ENCODE results near the gene PPP6R3. TPM values are rescaled to one million over a fixed set of nuclear protein-coding genes. Genes with fewer than 3 reads are reported as not detected.
A peak's percentile ranks its signal among the peaks of the same experiment; 100 is the strongest.

PPP6R3 gene
- polyA plus RNA-seq, 1 of the 3 experiments (the other 2 are of a cell fraction): 28.1 TPM

- DNase-seq: peak; percentile 21
- Histone ChIP-seq H3K9me2 (no peaks in the 10 kb centered on the region), H4K20me1 (ENCODE audit: insufficient read depth) (peaks cover 64% of the 10 kb centered on the region), H3K27ac (ENCODE audit: low read depth in 2 of 2, low read length in 1 of 2) (peak overlapping the region in 1 of 2 experiments; percentile 89; a peak in 2 of 4 replicates), H3K27me3 (ENCODE audit: insufficient read depth) (no peaks in the 10 kb centered on the region), H3K4me1 (ENCODE audit: control insufficient read depth in 1 of 2, insufficient read depth in 2 of 2, low read depth in 1 of 2, low read length in 1 of 2) (peaks cover 14 to 34% of the 10 kb centered on the region in 2 experiments; a peak in 3 of 4 replicates), H3K4me2 (no peak overlapping the region), H3F3A (replicated peaks; ENCODE audit: insufficient read depth) (peaks cover 22% of the 10 kb centered on the region), H3K36me3 (replicated peaks in 1 of 2; ENCODE audit: control insufficient read depth in 1 of 2, insufficient read depth in 2 of 2, low read length in 1 of 2) (peaks cover 70 to 75% of the 10 kb centered on the region in 2 experiments), H2AFZ (ENCODE audit: low read depth) (no peak overlapping the region), H3K79me2 (ENCODE audit: insufficient read depth) (peaks cover 98% of the 10 kb centered on the region), H3K9me3 (no peaks in the 10 kb centered on the region), H3K4me3 (ENCODE audit: low read depth in 2 of 2, low read length in 1 of 2) (no peak overlapping the region), H3K9ac (no peak overlapping the region)
- ChIA-PET CTCF (interaction anchor here (1.9 to 2.2 kb wide), 2 partner anchors 10 to 365 kb away, joined by 6 to 13 read pairs; no protein-coding TSS in a partner anchor), POLR2A (interaction anchor here (1.6 kb wide), 1 partner anchor 10 kb away, joined by 6 read pairs; no protein-coding TSS in a partner anchor)
- 93% methylated on average over 2 of the region's 2 CpGs for WGBS (ENCODE audit: low lambda C conversion rate)
- TF ChIP-seq YY1 (IDR thresholded peaks at IDR 0.05; ENCODE audit: low read depth) (no peak), PBX3 (IDR thresholded peaks at IDR 0.05) (0 out of 2 replicates have a peak, but pooled peaks have one; percentile 10), NFIC (IDR thresholded peaks at IDR 0.05; ENCODE audit: borderline replicate concordance) (no peak), EP300 (IDR thresholded peaks at IDR 0.05; ENCODE audit: borderline replicate concordance in 1 of 2, low read depth in 1 of 2, low read length in 1 of 2) (no peak), TCF12 (IDR thresholded peaks at IDR 0.05) (peak; percentile 44; the same call in 1 of the 2 replicates), RXRA (IDR thresholded peaks at IDR 0.05; ENCODE audit: borderline replicate concordance, low read depth) (no peak), NRF1 (IDR thresholded peaks at IDR 0.05; ENCODE audit: low read depth, low read length) (no peak), MXI1 (IDR thresholded peaks at IDR 0.05; ENCODE audit: low read depth, low read length) (peak; percentile 62; the same call in 1 of the 2 replicates), ELF1 (IDR thresholded peaks at IDR 0.05) (no peak), USF2 (IDR thresholded peaks at IDR 0.05; ENCODE audit: borderline replicate concordance, low read depth, low read length) (no peak), EZH2phosphoT487 (IDR thresholded peaks at IDR 0.05; ENCODE audit: borderline replicate concordance, low read depth) (no peak), RFX5 (IDR thresholded peaks at IDR 0.05; ENCODE audit: low read length) (no peak)
Measured at GRCh38 chr11:68524681-68525080, 64.1 kb downstream of the PPP6R3 start.

- DNase-seq: no peak
- Histone ChIP-seq H2AFZ (ENCODE audit: low read depth) (no peak overlapping the region), H4K20me1 (ENCODE audit: insufficient read depth) (peaks cover 67% of the 10 kb centered on the region), H3K9ac (no peak overlapping the region), H3K79me2 (ENCODE audit: insufficient read depth) (peaks cover 98% of the 10 kb centered on the region), H3F3A (replicated peaks; ENCODE audit: insufficient read depth) (peaks cover 22% of the 10 kb centered on the region), H3K9me3 (no peaks in the 10 kb centered on the region), H3K4me1 (ENCODE audit: control insufficient read depth in 1 of 2, insufficient read depth in 2 of 2, low read depth in 1 of 2, low read length in 1 of 2) (peaks cover 14 to 36% of the 10 kb centered on the region in 2 experiments; a peak in 3 of 4 replicates), H3K4me2 (no peak overlapping the region), H3K27me3 (ENCODE audit: insufficient read depth) (no peaks in the 10 kb centered on the region), H3K27ac (ENCODE audit: low read depth in 2 of 2, low read length in 1 of 2) (peak overlapping the region; percentile 25 to 89; a peak in 3 of 4 replicates), H3K4me3 (ENCODE audit: low read depth in 2 of 2, low read length in 1 of 2) (no peak overlapping the region), H3K36me3 (replicated peaks in 1 of 2; ENCODE audit: control insufficient read depth in 1 of 2, insufficient read depth in 2 of 2, low read length in 1 of 2) (peaks cover 71 to 73% of the 10 kb centered on the region in 2 experiments), H3K9me2 (no peaks in the 10 kb centered on the region)
- CTCF ChIA-PET: interaction anchor here (0.7 to 2.2 kb wide), 3 partner anchors 10 to 365 kb away, joined by 3 to 13 read pairs (median 6); no protein-coding TSS in a partner anchor
- POLR2A ChIA-PET: interaction anchor here (1.6 kb wide), 1 partner anchor 9 kb away, joined by 6 read pairs; no protein-coding TSS in a partner anchor
- WGBS (ENCODE audit: low lambda C conversion rate): 67% methylated on average over 3 of the region's 3 CpGs
- TF ChIP-seq MEF2A (IDR thresholded peaks at IDR 0.05; ENCODE audit: borderline replicate concordance, low read depth) (no peak), MAX (IDR thresholded peaks at IDR 0.05; ENCODE audit: low read depth) (no peak), SMC3 (IDR thresholded peaks at IDR 0.05; ENCODE audit: low read depth, low read length) (no peak), ELF1 (IDR thresholded peaks at IDR 0.05) (no peak), NRF1 (IDR thresholded peaks at IDR 0.05; ENCODE audit: low read depth, low read length) (no peak), TAF1 (IDR thresholded peaks at IDR 0.05; ENCODE audit: borderline replicate concordance, low read depth, low read length) (no peak), USF2 (IDR thresholded peaks at IDR 0.05; ENCODE audit: borderline replicate concordance, low read depth, low read length) (no peak), TCF12 (IDR thresholded peaks at IDR 0.05) (no peak; the same call in 1 of the 2 replicates), EZH2phosphoT487 (IDR thresholded peaks at IDR 0.05; ENCODE audit: borderline replicate concordance, low read depth) (no peak), PBX3 (IDR thresholded peaks at IDR 0.05) (no peak), POLR2AphosphoS5 (IDR thresholded peaks at IDR 0.05; ENCODE audit: low read depth, low read length) (no peak), TEAD4 (IDR thresholded peaks at IDR 0.05; ENCODE audit: borderline replicate concordance, insufficient read depth) (no peak), RCOR1 (IDR thresholded peaks at IDR 0.05; ENCODE audit: low read length) (no peak), USF1 (IDR thresholded peaks at IDR 0.05; ENCODE audit: borderline replicate concordance, low read depth) (no peak)
Measured at GRCh38 chr11:68525336-68525735, 64.8 kb downstream of the PPP6R3 start.

Measured in SK-N-SH (cell line).